ENCODE measurements around the gene VCL.

VCL gene

DNA sequence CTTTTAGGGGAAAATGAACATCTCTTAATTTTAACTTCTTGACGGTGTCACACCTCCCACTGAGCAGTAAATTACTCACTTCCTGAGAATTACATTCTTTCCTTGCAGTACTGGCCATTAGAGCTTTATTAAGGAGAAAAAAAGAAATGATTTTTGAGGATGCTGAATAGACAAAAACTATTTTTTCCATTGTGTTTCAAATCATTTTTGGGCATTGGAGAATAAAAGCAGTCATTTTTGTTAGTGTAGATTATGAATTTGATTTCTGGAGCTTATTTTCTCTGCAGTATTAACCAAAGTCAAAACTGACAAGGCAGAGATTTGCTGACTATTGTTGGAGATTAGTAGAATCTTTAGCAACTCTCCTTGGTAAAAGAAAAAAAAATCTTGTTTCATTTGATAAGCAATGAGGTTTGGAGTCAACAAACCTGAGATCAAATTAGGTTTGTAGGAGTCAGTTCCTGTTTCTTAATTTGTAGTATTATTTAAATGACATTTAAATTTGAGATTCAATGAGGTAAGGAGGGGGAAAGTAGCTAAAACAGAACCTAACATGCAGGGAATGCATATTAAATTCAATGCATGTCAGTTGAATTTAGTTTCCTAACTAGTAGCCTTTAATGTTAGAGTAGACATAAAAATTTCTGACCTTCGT lies 82.1 kb downstream of the VCL start:
- DNase-seq, result no peak

DNA sequence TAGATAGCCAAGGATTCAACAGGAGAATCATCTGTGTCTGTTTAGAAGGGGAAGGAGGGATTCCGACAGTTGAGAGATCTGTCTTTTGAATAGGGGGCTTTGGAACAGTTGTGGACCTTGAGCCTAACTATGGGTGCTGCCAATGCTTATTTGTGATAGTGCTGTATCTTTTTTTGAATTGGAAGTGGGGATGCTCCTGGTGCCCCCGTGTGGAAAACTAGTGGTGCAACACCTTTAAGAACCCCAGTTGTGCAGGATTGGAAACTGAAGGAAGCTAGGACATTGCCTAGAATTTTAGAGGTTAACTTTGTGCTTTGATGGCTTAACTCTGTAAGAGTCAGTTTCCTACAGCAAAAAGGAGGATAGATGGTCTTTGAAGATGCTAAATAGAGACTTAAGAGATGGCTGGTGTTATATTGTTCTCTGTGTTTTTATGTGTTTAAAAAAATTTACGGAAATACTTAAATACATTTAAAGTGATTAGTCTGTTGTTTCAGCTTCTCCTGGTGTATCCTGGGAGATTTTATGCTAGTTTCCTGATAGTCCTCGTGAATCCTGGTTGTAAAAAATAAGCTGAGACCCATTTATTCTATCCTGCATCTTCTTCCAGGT lies 83.4 kb downstream of the VCL start:
- no peak for DNase-seq

GRCh38 chr10:74081941-74082718 lies 84.2 kb downstream of the VCL start:
- no peak for DNase-seq

GRCh38 chr10:74083304-74083703 lies 85.4 kb downstream of the VCL start:
- DNase-seq, result no peak

GRCh38 chr10:74084955-74085354 lies 87.0 kb downstream of the VCL start:
- no peak for DNase-seq

DNA sequence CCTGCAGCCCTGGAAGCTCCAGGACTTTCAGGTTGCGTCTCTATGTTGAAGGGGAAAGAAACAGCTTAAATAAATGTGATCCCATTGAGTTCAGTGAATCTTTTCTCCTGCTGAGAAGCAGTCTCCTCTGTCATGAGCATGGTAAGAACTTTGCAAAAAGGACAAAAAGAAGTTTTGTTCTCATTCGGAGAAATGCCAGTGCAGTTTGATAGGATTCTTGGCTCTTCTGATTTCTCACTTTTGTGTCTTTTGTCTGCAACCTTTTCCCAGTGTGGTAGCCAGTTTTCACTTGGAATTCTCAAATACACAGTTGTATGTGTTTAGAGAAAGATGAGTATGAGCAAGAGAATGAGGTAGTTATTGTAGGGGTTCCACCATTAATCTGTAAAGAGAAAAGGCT lies 88.4 kb downstream of the VCL start:
- no peak for DNase-seq

DNA sequence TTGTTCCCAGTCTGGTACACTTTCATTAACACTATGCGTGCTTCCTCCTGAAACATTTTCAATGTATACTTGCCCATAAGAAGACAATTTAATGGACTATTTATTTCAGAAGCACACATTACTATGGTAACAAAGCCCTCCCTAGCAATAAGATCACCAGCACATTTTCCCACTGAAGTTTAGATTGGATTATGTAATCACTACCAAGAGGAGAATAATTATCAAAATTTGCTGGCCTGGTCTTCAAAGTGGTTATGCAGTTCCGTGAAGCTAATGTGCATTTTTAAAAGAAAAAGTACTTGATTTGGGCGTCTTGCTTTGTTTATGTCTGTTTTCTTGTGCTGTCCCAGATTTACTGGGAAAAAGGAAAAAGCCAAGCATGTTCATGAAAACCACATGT lies 90.8 kb downstream of the VCL start:
- no peak for DNase-seq

DNA sequence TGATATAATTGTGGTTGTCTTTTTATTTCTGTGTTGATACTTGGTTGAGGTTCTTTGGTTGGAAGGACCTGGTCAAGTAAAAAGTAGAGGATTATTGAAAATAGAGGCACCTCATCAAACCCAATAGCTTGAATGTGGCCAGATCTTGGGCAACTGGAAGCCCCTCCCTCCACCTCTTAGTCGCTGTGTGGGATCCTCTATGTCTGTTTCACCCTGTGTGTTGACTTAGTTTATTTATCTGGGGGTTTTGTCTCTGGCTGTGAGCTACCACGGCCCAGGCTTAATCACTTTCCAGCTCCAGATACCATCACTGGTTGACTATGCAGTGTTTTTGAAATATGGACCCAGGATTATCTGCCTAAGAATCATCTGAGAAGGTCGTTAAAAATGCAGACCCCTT lies 94.5 kb downstream of the VCL start:
- no peak for DNase-seq

- DNase-seq, result no peak
Measured at GRCh38 chr10:74093530-74094164, 95.7 kb downstream of the VCL start.

DNA sequence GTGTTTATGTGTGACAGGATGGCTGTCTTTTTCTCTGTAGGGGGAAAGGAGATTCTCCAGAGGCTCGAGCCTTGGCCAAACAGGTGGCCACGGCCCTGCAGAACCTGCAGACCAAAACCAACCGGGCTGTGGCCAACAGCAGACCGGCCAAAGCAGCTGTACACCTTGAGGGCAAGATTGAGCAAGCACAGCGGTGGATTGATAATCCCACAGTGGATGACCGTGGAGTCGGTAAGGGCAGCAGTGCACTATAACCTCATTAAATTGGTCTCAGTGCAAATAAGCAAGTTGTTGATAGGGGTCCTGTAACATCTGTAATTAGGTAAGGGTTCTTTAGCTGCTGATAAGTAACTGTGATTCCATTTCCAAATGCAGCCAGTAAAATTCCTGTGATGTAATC lies 96.3 kb downstream of the VCL start:
- DNase-seq, result no peak

- no peak for DNase-seq
Measured at GRCh38 chr10:74096777-74097176, 98.9 kb downstream of the VCL start.

DNA sequence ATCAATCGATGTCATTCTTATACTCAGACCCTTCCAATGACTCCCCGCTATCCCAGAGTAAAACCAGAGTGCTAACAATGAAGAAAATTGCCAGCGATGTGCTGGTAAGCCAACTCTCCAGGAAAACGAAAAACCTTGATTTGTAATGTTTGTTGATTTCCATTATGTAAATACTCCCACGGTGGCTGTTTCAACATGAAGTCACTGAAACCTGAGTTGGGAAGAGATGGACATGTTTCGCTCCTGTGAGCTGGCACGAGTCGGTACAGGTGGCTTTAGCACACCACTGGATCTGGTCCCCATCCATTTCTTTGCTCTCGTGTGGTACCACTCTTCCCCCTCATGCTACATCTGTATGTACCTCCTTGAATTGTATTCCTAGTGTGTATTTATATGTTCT lies 99.9 kb downstream of the VCL start:
- DNase-seq, result no peak

DNA sequence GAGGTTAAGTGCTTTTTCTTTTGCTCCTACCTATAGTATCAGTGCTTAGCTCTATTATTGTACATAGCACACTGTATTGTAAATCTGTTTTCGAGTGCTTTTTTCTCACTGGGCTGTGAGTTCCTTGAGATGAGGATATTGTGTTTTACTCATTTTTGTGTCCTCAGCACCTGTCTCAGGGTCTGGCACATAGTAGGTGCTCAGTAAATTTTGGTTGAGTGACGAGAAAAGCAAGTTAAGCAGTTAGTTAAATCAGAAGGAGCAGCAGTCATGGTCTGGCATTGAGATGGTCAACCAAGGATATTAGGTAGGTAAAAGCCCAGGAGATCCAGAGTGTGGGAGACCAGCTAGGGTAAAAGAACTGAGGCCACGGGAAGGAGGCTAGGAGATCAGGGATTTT lies 101.5 kb downstream of the VCL start:
- DNase-seq, result no peak

DNA sequence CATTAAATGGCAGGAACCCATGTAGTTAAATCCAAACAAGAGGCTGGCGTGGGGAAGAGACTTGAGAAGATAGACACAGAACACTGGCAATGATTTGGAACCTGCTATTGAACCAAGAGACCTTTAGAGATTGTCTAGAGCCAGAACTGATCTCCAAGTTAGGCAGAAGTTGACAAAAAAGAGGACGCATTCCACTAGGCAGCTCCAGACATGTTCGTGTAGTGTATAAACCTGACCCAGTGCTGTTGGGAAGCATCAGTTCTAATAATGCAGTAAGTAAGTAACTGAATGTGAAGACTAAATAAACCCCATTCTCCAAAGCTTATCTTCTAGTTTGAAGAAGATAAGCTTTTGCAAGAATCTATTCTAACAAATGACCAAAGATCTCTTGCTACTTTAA lies 101.9 kb downstream of the VCL start:
- DNase-seq, result no peak

GRCh38 chr10:74103560-74104258 lies 105.8 kb downstream of the VCL start:
- DNase-seq, result no peak

DNA sequence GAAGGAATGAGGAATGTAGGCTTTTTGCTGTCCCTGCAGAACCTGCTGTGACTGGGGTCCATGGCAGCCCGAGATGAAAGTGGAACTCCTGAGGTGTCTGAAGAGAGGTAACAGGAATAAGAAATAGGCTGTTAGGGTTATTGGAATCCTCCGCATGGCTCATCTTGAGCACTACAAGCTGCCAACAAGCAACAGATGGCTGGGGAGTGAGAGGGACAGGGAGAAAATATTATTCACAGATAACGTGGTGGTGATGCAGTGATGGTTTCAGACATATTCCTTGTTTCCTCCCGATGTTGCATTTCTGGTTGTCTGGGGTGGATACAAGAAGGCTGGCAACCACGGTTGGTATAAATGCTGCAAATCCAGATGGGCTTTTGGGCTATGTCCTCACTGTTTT lies 106.6 kb downstream of the VCL start:
- no peak for DNase-seq

GRCh38 chr10:74104996-74105395 lies 107.1 kb downstream of the VCL start:
- no peak for DNase-seq

- no peak for DNase-seq
Measured at GRCh38 chr10:74107391-74107790, 109.5 kb downstream of the VCL start.

DNA sequence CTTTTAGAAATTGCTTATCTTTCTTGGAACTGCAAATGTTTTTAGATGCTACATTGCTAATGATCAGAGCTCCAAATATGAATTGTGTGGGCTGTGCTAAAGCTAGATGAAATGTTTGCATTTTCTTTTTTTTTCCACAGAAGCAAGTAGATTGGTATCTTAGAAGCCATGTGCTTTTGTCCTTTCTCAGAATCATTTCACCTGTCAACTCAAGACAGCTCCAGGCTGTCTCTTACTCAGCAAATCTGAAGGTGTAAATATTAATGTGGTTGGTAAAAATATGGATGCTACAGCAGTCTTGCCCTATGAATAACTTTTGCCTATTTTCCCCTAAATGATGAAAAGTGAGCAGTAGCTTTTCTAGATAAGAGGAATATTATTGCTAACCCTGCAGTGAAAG lies 111.5 kb downstream of the VCL start:
- no peak for DNase-seq

GRCh38 chr10:74110120-74110519 lies 112.2 kb downstream of the VCL start:
- no peak for DNase-seq

DNA sequence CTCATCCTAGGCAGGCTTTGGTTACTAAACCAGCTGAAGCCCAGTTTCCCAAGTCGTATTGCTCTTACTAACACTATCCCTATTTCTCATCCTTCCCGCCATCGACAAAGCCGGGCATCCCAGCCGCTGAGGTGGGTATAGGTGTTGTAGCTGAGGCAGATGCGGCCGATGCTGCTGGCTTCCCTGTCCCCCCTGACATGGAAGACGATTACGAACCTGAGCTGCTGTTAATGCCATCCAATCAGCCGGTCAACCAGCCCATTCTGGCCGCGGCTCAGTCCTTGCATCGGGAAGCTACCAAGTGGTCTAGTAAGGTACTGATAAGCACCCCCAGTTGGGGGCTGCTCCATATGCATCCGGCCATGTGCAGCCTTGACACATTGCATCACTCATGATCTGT lies 113.9 kb downstream of the VCL start:
- no peak for DNase-seq

DNA sequence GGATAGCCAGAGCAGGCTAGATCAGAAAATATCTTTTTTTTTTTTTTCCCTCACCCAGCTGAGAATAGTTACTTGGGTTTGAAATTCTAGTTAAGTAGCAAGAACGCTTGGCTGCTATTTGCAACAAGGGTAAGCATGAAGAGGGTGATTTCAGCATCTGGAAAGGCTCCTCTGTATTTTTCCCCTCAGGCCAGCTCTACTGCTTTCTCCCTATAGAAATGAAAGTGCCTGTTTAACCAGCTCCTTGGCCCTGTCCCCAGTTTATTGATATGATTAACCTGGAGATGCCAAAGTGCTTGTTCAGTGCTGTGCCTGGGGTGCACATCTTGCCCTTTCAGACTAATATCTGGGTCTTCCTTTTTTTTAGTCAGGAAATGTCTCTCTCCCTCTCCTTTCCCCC lies 115.6 kb downstream of the VCL start:
- DNase-seq, result no peak

GRCh38 chr10:74114041-74114448 lies 116.1 kb downstream of the VCL start:
- DNase-seq, result no peak

Measured in NCI-H524 treated with DMSO at 0.1 percent for 48 hours (cell line).